HG03565 (cell line): Measurements from ENCODE around the gene FAM186B.

Experiments used
- ATAC-seq: cut with Tn5 transposase; IDR thresholded peaks from one replicate; pipeline ENCODE4 v1.9.1; 2021; ENCODE audit warnings: mild to moderate bottlenecking, moderate library complexity; ENCODE audit not compliant: unreplicated experiment

Gene FAM186B

GRCh38 chr12:49539406-49540228, 65.8 kb downstream of the FAM186B start:
- ATAC-seq: no peak

- peak; percentile 58 for ATAC-seq
Measured at GRCh38 chr12:49538510-49539403, 66.7 kb downstream of the FAM186B start, which contains the start of gene KCNH3. Gene KCNH3, plus strand, starts transcription at chr12:49539030. Its CDS starts 387 bp downstream, at chr12:49539417.

GRCh38 chr12:49537752-49538509, 67.5 kb downstream of the FAM186B start:
- no peak for ATAC-seq
